ENCODE data around the gene SDK1. TPM values are rescaled to one million over a fixed set of nuclear protein-coding genes. Genes with fewer than 3 reads are reported as not detected.
A peak's percentile ranks its signal among the peaks of the same experiment; 100 is the strongest.

SDK1 gene
- total RNA-seq, 2 experiments from 2014 or later = 0.20 to 0.25 TPM

DNA sequence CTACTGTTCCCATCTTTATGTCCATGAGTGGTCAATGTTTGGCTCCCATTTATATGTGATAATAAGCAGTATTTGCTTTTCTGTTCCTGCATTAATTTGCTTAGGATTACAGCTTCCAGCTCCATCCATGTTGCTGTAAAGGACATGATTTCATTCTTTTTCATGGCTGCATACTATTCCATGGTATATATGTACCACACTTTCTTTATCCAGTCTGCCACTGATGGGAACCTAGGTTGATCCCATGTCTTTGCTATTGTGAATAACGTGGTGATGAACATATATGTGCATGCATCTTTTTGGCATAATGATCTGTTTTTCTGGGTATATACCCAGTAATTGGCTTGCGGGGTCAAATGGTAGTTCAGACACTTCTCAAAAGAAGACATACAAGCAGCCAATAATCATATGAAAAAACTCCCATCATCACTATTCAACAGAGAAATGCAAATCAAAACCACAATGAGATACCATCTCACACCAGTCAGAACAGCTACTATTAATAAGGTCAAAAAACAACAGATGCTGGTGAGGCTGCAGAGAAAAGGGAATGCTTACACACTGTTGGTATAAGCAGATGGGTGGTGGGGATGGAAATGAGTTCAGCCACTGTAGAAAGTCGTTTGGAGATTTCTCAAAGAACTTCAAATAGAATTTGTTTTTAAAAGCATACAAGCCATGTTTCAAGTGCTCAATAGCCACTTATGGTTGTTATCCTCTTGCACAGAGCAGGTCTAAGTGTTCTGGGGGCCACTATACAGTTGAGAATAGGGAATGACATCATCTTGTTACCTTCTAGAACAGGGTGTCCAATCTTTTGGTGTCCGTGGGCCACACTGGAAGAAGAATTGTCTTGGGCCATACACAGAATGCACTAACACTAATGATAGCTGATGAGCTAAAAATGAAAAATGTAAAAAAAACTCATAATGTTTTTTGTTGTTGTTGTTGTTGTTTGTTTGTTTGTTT, 23.2 kb upstream of the SDK1 start:
- Mint-ChIP-seq H3K27ac (no peak overlapping the region), H3K4me3 (no peak overlapping the region), H3K27me3 (peaks cover 20% of the 10 kb centered on the region), H3K4me1 (no peaks in the 10 kb centered on the region), H3K36me3 (no peaks in the 10 kb centered on the region), H3K9me3 (peaks cover 3% of the 10 kb centered on the region)
- POLR2A ChIA-PET = no interaction called here
- DNase-seq = no peak
- ATAC-seq (ENCODE audit: low read depth) = no peak

DNA sequence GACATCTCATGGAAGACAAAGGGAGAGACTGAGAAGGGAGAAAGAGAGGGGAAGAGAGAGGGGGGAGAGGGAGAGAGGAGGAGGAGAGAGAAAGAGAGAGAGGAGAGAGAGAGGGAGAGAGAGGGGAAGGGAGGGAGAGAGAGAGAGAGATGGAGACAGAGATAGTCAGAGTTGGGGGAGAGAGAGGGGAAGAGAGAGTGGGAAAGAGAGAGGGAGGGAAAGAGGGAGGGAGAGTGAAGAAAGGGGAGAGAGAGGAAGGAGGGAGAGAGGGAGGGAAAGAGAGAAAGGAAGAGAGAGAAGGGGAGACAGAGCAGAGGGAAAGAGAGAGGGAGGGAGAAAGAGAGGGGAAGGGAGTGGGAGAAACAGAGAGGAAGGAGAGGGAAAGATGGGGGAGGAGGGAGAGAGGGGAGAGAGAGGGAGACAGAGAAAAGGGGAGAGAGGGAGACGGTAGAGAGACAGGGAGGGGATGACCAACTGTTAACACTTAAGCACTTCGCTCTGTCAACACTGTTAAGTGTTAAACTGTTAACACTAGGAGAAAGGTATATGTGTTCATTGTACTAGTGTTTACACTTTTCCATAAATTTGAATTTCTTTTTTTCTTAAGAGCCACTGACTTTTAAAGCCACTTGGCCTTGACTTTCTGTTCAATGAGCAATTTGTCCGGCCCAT, 21.8 kb upstream of the SDK1 start:
- POLR2A ChIA-PET = no interaction called here
- peaks cover 3% of the 10 kb centered on the region for H3K9me3 Mint-ChIP-seq
- DNase-seq (no peak), ATAC-seq (ENCODE audit: low read depth) (no peak)
- H3K36me3 Mint-ChIP-seq = no peaks in the 10 kb centered on the region
- H3K27ac Mint-ChIP-seq = no peak overlapping the region
- no peaks in the 10 kb centered on the region for H3K4me1 Mint-ChIP-seq
- H3K27me3 Mint-ChIP-seq = peaks cover 18% of the 10 kb centered on the region
- no peak overlapping the region for H3K4me3 Mint-ChIP-seq

DNA sequence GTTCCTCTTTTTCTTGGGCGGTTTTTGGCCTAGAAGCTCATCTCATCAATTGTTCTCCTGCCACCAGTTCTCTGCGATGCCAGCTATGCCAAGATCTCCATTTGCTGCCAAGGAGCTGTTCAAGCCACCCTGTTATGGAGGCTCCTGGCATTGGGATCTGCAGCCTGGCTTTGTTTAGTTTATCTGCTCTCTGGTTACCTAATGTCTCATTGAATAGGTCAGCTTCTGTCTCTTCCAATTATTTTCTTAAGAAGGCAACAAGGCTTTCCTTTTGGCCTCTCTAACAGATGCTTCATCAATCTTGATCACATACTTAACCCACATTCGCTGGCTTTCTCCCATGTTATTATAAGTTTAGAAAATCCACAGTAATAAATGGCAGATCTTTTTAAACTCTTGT, 20.6 kb upstream of the SDK1 start:
- Mint-ChIP-seq H3K4me3 (no peak overlapping the region), H3K4me1 (no peaks in the 10 kb centered on the region), H3K36me3 (no peaks in the 10 kb centered on the region), H3K27ac (no peak overlapping the region), H3K27me3 (peaks cover 16% of the 10 kb centered on the region), H3K9me3 (peaks cover 3% of the 10 kb centered on the region)
- DNase-seq = no peak
- no peak for ATAC-seq (ENCODE audit: low read depth)
- POLR2A ChIA-PET = no interaction called here

DNA sequence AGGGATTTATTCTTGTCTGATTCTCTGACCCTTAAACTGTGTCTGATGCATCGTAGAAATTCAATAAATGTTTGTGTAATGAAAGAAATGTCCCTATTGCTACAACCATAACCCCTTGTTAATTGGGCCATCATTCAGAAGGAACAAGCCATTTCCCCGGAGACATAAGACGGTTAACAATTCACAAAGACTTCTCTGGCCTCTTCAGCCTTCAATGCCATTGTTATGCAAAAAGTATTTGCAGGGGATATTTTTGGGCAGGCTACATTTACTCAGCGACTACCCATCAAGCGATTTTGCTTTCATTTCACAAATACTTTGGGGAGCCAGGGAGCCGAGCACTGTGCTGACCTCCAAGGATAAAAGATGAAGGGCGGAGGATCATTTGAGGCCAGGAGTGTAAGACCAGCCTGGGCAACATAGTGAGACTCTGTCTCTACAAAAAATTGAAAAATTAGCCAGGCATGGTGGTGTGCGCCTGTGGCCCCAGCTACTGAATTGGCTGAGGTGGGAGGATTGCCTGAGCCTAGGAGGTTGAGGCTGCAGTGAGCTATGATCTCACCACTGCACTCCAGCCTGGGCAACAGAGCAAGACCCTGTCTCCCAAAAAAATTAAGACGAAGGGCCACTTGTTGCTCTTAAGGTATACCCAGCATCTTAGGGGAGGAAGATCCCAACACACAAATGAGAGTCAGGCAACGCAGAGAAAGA, 20.0 kb upstream of the SDK1 start:
- Mint-ChIP-seq H3K4me3 (no peak overlapping the region), H3K4me1 (no peaks in the 10 kb centered on the region), H3K36me3 (no peaks in the 10 kb centered on the region), H3K9me3 (peaks cover 3% of the 10 kb centered on the region), H3K27me3 (peaks cover 16% of the 10 kb centered on the region), H3K27ac (no peak overlapping the region)
- POLR2A ChIA-PET = no interaction called here
- ATAC-seq (ENCODE audit: low read depth) (no peak), DNase-seq (no peak)

DNA sequence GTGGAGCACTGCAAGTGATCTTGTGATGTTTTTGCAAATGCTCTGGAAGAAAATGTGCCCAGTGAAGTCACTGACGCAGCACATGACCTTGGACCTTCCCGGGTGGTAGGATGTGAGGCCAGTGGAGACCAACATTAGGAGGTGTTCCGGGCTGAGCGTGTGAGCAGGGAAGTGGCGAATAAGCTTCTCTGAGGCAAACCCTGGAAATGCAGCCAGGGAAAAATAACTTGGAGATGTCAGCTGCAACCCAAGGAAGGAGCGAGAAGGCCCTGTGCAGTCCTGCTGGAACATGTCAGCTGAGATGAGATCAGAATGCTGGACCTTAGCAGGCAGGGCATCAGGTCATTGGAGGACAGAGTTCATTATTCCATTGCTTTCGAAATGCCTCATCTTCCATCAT, 18.6 kb upstream of the SDK1 start:
- Mint-ChIP-seq H3K4me1 (no peaks in the 10 kb centered on the region), H3K9me3 (peaks cover 4% of the 10 kb centered on the region), H3K4me3 (no peak overlapping the region), H3K27me3 (peaks cover 16% of the 10 kb centered on the region), H3K27ac (no peak overlapping the region), H3K36me3 (no peaks in the 10 kb centered on the region)
- DNase-seq = no peak
- ATAC-seq (ENCODE audit: low read depth) = no peak
- POLR2A ChIA-PET = no interaction called here

DNA sequence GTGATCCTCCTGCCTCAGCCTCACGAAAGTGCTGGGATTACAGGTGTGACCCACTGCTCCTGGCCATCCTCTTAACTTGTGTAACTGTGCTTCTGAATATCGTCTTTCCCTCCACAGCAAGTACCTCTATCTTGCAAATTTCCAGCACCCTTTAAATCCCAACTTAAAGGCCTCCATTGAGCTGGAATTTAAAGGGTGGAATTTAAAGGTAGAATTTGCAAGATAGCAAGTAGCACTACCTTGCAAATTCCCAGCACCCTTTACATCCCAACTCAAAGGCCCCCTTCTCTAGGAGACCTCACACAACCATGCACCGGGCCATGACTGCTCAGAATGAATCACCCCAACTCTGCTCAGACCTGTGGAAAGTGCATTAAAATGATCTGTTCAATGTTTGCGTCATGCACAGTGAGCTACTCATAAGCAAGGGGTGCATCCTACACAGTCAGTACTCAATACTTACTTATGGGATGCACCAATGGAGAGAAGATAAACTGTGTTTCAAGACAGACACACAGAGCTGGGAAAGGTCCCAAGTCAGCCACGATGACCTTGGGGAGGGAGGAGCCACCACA, 17.8 kb upstream of the SDK1 start:
- no peak for ATAC-seq (ENCODE audit: low read depth)
- DNase-seq = no peak
- peaks cover 1% of the 10 kb centered on the region for H3K9me3 Mint-ChIP-seq
- no peaks in the 10 kb centered on the region for H3K36me3 Mint-ChIP-seq
- POLR2A ChIA-PET = no interaction called here
- no peak overlapping the region for H3K4me3 Mint-ChIP-seq
- no peaks in the 10 kb centered on the region for H3K4me1 Mint-ChIP-seq
- H3K27me3 Mint-ChIP-seq = peaks cover 16% of the 10 kb centered on the region
- H3K27ac Mint-ChIP-seq = no peak overlapping the region

- no peak for ATAC-seq (ENCODE audit: low read depth)
- Mint-ChIP-seq H3K27me3 (peaks cover 11% of the 10 kb centered on the region), H3K36me3 (no peaks in the 10 kb centered on the region), H3K4me1 (no peaks in the 10 kb centered on the region), H3K9me3 (peaks cover 1% of the 10 kb centered on the region), H3K27ac (no peak overlapping the region), H3K4me3 (no peak overlapping the region)
- POLR2A ChIA-PET = no interaction called here
- no peak for DNase-seq
These were observed 15.4 kb upstream of the SDK1 start for GRCh38 chr7:3285652-3286051.

DNA sequence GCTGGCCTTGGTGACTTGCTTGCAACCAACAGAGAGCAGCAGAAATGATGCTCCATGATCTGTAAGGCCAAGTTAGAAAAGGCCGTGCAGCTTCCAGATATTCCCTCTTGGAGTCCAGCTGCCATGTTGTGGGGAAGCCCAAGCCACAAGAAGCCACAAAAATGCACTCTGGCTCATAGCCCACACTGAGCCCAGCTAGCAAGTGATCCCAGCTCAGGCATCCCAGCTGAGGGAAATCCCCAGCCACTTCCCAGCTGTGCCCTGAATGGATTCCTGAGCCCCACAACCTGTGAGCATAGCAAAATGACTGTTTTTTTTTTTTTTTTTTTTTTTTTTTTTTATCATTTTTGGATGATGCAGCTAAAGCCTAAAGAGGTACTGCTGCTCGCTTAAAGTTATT, 11.1 kb upstream of the SDK1 start:
- DNase-seq (no peak), ATAC-seq (ENCODE audit: low read depth) (no peak)
- Mint-ChIP-seq H3K36me3 (no peaks in the 10 kb centered on the region), H3K27me3 (no peaks in the 10 kb centered on the region), H3K4me3 (no peak overlapping the region), H3K4me1 (no peaks in the 10 kb centered on the region), H3K27ac (no peak overlapping the region), H3K9me3 (peaks cover 1% of the 10 kb centered on the region)
- POLR2A ChIA-PET = no interaction called here

GRCh38 chr7:3292694-3293093, 8.4 kb upstream of the SDK1 start:
- H3K36me3 Mint-ChIP-seq = no peaks in the 10 kb centered on the region
- H3K27me3 Mint-ChIP-seq = no peaks in the 10 kb centered on the region
- no peak overlapping the region for H3K27ac Mint-ChIP-seq
- DNase-seq (no peak), ATAC-seq (ENCODE audit: low read depth) (no peak)
- POLR2A ChIA-PET = no interaction called here
- H3K4me1 Mint-ChIP-seq = no peaks in the 10 kb centered on the region
- H3K9me3 Mint-ChIP-seq = no peaks in the 10 kb centered on the region
- no peak overlapping the region for H3K4me3 Mint-ChIP-seq

DNA sequence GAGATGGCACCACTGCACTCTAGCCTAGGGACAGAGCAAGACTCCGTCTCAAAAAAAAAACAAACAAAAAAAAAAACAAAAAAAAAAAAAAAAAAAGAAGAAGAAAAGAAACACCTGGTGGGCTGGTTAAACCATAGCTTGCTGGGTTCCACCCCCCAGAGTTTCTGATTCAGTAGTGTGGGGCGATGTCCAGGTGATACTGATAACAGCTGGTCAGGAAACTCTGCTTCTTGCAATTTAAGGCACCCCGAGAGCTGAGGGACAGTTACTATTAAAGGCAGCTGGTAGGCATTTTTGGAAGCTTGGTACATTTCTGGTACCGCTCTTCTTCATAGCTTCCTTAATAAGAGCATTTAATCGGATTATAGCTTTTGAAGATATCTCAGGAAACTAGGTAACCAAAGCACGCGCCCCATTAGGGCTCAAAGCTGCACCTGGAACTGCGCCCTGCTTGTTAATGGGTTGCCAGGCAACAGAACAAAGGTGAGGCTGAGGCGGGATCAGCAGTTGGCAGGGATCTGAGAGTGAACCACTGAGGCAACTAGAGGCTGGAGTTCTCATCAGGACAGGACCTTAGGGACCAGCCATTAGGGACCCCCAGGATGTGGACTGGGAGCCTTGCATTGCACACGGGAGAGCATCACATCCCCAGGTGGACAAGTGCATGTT, 6.5 kb upstream of the SDK1 start:
- ATAC-seq (ENCODE audit: low read depth) (no peak), DNase-seq (no peak)
- H3K4me3 Mint-ChIP-seq = no peak overlapping the region
- H3K36me3 Mint-ChIP-seq = no peaks in the 10 kb centered on the region
- H3K27ac Mint-ChIP-seq = no peak overlapping the region
- H3K4me1 Mint-ChIP-seq = no peaks in the 10 kb centered on the region
- peaks cover 9% of the 10 kb centered on the region for H3K27me3 Mint-ChIP-seq
- H3K9me3 Mint-ChIP-seq = no peaks in the 10 kb centered on the region
- POLR2A ChIA-PET = no interaction called here

DNA sequence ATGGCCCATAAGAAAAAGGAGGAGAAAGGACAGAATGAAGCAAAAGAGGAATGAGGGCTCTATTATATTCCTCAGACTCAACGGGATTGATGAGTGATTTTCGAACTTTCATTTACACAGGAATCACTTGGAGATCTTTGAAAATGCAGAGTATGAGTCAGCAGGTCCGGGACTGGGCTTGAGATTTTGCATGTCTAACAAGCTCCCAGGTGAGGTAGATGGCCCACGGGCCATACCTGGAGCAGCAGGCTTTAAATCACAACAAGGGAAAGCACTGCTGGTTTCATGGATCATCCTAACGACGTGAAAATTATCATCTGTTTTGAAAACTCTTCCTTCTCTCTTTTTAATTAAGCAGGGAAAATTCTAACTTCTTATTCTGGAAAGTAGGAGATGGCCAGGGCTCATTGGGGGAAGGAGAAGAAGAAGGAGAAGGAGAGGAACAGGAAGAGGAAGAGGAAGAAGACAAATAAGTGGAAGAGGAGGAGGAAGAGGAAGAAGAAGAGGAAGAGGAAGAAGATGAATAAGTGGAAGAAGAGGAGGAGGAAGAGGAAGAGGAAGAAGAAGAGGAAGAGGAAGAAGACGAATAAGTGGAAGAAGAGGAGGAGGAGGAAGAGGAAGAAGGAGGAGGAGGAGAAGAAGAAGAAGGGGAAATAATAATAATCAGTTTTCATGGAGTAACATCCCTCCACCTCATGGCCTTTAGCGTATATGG, 3.8 kb upstream of the SDK1 start:
- Mint-ChIP-seq H3K9me3 (no peaks in the 10 kb centered on the region), H3K4me1 (peaks cover 4% of the 10 kb centered on the region), H3K36me3 (no peaks in the 10 kb centered on the region), H3K27ac (no peak overlapping the region), H3K4me3 (no peak overlapping the region), H3K27me3 (peaks cover 19% of the 10 kb centered on the region)
- no peak for DNase-seq
- ATAC-seq (ENCODE audit: low read depth) = no peak
- POLR2A ChIA-PET = no interaction called here

DNA sequence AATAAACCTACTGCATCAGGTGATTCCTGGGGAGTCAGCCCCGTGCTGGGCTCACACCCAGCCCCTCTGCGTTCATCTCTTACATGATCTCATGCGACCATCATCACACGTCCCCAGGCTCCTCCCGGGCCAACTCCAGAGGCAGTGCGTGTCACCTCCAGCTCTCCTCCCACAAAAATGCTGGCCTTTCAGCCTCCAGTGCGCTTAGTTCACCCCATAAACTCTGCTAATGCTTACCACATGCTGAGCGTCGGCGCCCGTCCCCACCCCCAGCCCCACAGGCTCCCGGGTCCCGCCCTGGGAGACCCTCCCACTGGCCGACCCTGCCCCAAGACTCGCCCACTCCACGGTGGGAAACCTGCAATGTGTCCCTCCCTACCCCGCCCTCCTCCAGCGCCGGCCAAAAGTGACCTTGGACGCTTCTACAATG, 816 bp upstream of the SDK1 start:
- peaks cover 41% of the 10 kb centered on the region for H3K27me3 Mint-ChIP-seq
- H3K9me3 Mint-ChIP-seq = no peaks in the 10 kb centered on the region
- ATAC-seq (ENCODE audit: low read depth) (no peak), DNase-seq (no peak)
- H3K4me3 Mint-ChIP-seq = peak overlapping the region; percentile 40
- H3K4me1 Mint-ChIP-seq = peaks cover 5% of the 10 kb centered on the region
- H3K27ac Mint-ChIP-seq = no peak overlapping the region
- POLR2A ChIA-PET = no interaction called here
- no peaks in the 10 kb centered on the region for H3K36me3 Mint-ChIP-seq

DNA sequence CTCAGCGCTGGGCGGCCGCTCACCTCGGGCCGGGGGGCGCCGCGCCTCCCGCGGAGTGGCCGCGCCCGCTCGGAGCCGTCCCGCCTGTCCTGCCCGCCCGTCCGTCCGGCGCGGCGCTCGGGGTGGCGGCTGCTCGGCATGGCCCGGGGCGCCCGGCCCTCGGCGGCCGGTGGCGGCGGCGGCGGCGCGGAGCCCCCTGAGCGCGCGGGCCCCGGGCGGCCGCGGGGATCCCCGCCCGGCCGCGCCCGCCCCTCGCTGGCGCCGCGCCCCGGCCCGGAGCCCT, 338 bp downstream of the SDK1 start:
- Mint-ChIP-seq H3K4me3 (no peak overlapping the region), H3K36me3 (no peaks in the 10 kb centered on the region), H3K4me1 (peaks cover 5% of the 10 kb centered on the region), H3K9me3 (no peaks in the 10 kb centered on the region), H3K27me3 (peaks cover 47% of the 10 kb centered on the region), H3K27ac (no peak overlapping the region)
- POLR2A ChIA-PET = no interaction called here
- DNase-seq = no peak
- peak; percentile 12 for ATAC-seq (ENCODE audit: low read depth)

Measured in activated naive CD8-positive, alpha-beta T cell treated with anti-CD3 and anti-CD28 coated beads, Interleukin-2, amount 10 ng/mL, durations not matched to agents 7 days and 5 days (primary cell).